ENCODE data around the gene FGGY.

DNA sequence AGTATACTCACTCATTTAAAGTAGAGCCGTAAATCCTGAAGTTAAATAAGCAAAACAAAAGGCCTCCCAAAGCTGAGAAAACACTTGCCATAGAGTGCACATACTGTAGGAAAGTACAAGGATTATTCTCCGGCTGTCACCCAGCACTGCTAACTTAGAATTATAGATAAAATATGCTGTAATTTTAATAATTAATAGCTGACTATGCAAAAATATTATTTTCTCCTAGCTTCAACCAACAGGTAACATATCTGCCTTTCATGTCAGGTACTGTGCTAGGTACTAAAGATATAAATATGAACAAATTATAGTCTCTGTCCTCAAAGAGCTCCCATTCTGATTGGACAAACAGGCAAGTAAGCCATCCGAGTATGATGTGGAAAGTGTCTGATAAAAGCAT is 233.2 kb downstream of the FGGY start:
- TF ChIP-seq POLR2A (IDR thresholded peaks at IDR 0.05; ENCODE audit: low read length) (no peak), GATA1 (IDR thresholded peaks at IDR 0.05; ENCODE audit: low read depth, low read length) (no peak)
